GM06990 (cell line): ENCODE results near the gene MAN2B2.

ENCODE experiments used
- DNase-seq: peaks from one replicate; pipeline ENCODE4 v3.0.0-alpha.2; 2011; ENCODE audit not compliant: insufficient read length; ENCODE audit errors: extremely low read depth
- H3K27me3 ChIP-seq: replicated peaks from 2 replicates; pipeline ENCODE4 v1.6.0; 2011; ENCODE audit warnings: low read length; ENCODE audit not compliant: control insufficient read depth, insufficient read depth
- H3K36me3 ChIP-seq: 2 replicates; pipeline ENCODE4 v1.5.1; 2011; ENCODE audit warnings: low read length; ENCODE audit not compliant: control insufficient read depth, insufficient read depth
- H3K4me3 ChIP-seq: replicated peaks from 2 replicates; pipeline ENCODE4 v1.5.1; 2011; ENCODE audit warnings: low read depth, mild to moderate bottlenecking, control low read depth, low read length
- CTCF ChIP-seq: IDR thresholded peaks from 2 replicates; pipeline ENCODE4 v1.5.1; 2011; ENCODE audit warnings: low read length, control low read depth, mild to moderate bottlenecking, inconsistent platforms; ENCODE audit not compliant: insufficient read depth, poor library complexity, severe bottlenecking

MAN2B2 gene

GRCh38 chr4:6576932-6577331 lies 1.9 kb downstream of the MAN2B2 start:
- Histone ChIP-seq H3K4me3 (no peak overlapping the region), H3K27me3 (peaks cover 4% of the 10 kb centered on the region; the same call in 1 of the 2 replicates), H3K36me3 (peaks cover 26% of the 10 kb centered on the region)
- TF ChIP-seq CTCF: no peak
- DNase-seq: no peak

GRCh38 chr4:6577409-6577808 lies 2.4 kb downstream of the MAN2B2 start:
- Histone ChIP-seq H3K4me3 (no peak overlapping the region), H3K27me3 (peaks cover 4% of the 10 kb centered on the region; the same call in 1 of the 2 replicates), H3K36me3 (peaks cover 28% of the 10 kb centered on the region)
- no peak for TF ChIP-seq CTCF
- no peak for DNase-seq

- DNase-seq: no peak
These were observed 3.2 kb downstream of the MAN2B2 start for GRCh38 chr4:6578221-6578620.

GRCh38 chr4:6580353-6580752 lies 5.4 kb downstream of the MAN2B2 start:
- H3K27me3 ChIP-seq: no peaks in the 10 kb centered on the region
- no peak for DNase-seq
- H3K36me3 ChIP-seq: peaks cover 29% of the 10 kb centered on the region
- no peak for TF ChIP-seq CTCF
- no peak overlapping the region for H3K4me3 ChIP-seq

More at GRCh38 chr4:6578221-6578620, 3.2 kb downstream of the MAN2B2 start:
- H3K4me3 ChIP-seq: no peak overlapping the region
- no peak for TF ChIP-seq CTCF
- H3K27me3 ChIP-seq: peaks cover 4% of the 10 kb centered on the region; the same call in 1 of the 2 replicates
- peaks cover 29% of the 10 kb centered on the region for H3K36me3 ChIP-seq

- peaks cover 31% of the 10 kb centered on the region for H3K36me3 ChIP-seq
- no peak for TF ChIP-seq CTCF
- DNase-seq: no peak
These were observed 6.7 kb downstream of the MAN2B2 start for GRCh38 chr4:6581566-6582121.

More at GRCh38 chr4:6581566-6582121, 6.7 kb downstream of the MAN2B2 start:
- Histone ChIP-seq H3K4me3 (no peak overlapping the region), H3K27me3 (no peaks in the 10 kb centered on the region)
